ENCODE measurements around the gene CD58.

Gene CD58

GRCh38 chr1:116470671-116471070, 100.2 kb downstream of the CD58 start:
- DNase-seq (ENCODE audit: low read depth in 2 of 2): no peak

- no peak for DNase-seq (ENCODE audit: low read depth in 2 of 2)
These were observed 103.8 kb downstream of the CD58 start for GRCh38 chr1:116466810-116467557.

- DNase-seq (ENCODE audit: low read depth in 2 of 2): no peak
These were observed 104.8 kb downstream of the CD58 start for GRCh38 chr1:116465845-116466685.

- DNase-seq (ENCODE audit: low read depth in 2 of 2): no peak
These were observed 105.4 kb downstream of the CD58 start for GRCh38 chr1:116465477-116465844.
